HepG2 (cell line): ENCODE results near the gene NELFCD. TPM values are rescaled to one million over a fixed set of nuclear protein-coding genes. Genes with fewer than 3 reads are reported as not detected.
A peak's percentile ranks its signal among the peaks of the same experiment; 100 is the strongest.

ENCODE experiments used
- CAMTA2 ChIP-seq: sonication (generic); formaldehyde crosslinking; IDR thresholded peaks from 2 replicates; pipeline ENCODE4 v1.4.0; 2020; ENCODE audit warnings: mild to moderate bottlenecking, missing genetic modification reagents, borderline replicate concordance
- KDM2A ChIP-seq: sonication (generic); formaldehyde crosslinking; IDR thresholded peaks from 2 replicates; pipeline ENCODE4 v1.4.0; 2020; ENCODE audit warnings: low read depth, missing genetic modification reagents, borderline replicate concordance
- KDM5A ChIP-seq: fragments of 200-600 bp; sonication (generic); IDR thresholded peaks from 2 replicates; pipeline ENCODE4 v1.7.0; 2018; ENCODE audit warnings: antibody characterized with exemption, mild to moderate bottlenecking, low read length, borderline replicate concordance
- MAX ChIP-seq: IDR thresholded peaks from 2 replicates; pipeline ENCODE4 v1.6.1; 2012; ENCODE audit warnings: inconsistent platforms
- NFIB ChIP-seq: sonication (generic); formaldehyde crosslinking; IDR thresholded peaks from 2 replicates; pipeline ENCODE4 v1.9.0; 2021; ENCODE audit warnings: missing genetic modification reagents, mild to moderate bottlenecking, borderline replicate concordance
- NFYB ChIP-seq: sonication (generic); formaldehyde crosslinking; IDR thresholded peaks from 2 replicates; pipeline ENCODE4 v1.4.0; 2020; ENCODE audit warnings: missing genetic modification reagents
- NR0B2 ChIP-seq: sonication (generic); formaldehyde crosslinking; IDR thresholded peaks from 2 replicates; pipeline ENCODE4 v1.4.0; 2020; ENCODE audit warnings: mild to moderate bottlenecking, missing genetic modification reagents
- PITX1 ChIP-seq: sonication (generic); formaldehyde crosslinking; IDR thresholded peaks from 2 replicates; pipeline ENCODE4 v1.5.1; 2020; ENCODE audit warnings: mild to moderate bottlenecking, missing genetic modification reagents
- PRDM4 ChIP-seq: sonication (generic); formaldehyde crosslinking; IDR thresholded peaks from 2 replicates; pipeline ENCODE4 v1.9.0; 2021; ENCODE audit warnings: missing genetic modification reagents, borderline replicate concordance
- PREB ChIP-seq: sonication (generic); formaldehyde crosslinking; IDR thresholded peaks from 2 replicates; pipeline ENCODE4 v1.4.0; 2020; ENCODE audit warnings: missing genetic modification reagents
- PRPF4 ChIP-seq: fragments of 200-400 bp; formaldehyde crosslinking; IDR thresholded peaks from 2 replicates; pipeline ENCODE4 v1.6.1; 2016; ENCODE audit warnings: low read length, low read depth; ENCODE audit not compliant: poor library complexity, severe bottlenecking
- SCMH1 ChIP-seq: sonication (generic); formaldehyde crosslinking; IDR thresholded peaks from 2 replicates; pipeline ENCODE4 v1.9.0; 2021; ENCODE audit warnings: missing genetic modification reagents, mild to moderate bottlenecking, borderline replicate concordance
- SSRP1 ChIP-seq: IDR thresholded peaks from 2 replicates; pipeline ENCODE4 v1.6.1; 2016; ENCODE audit warnings: control low read depth
- STAT5B ChIP-seq: sonication (generic); formaldehyde crosslinking; IDR thresholded peaks from 2 replicates; pipeline ENCODE4 v1.4.0; 2020; ENCODE audit warnings: missing genetic modification reagents
- SUZ12 ChIP-seq: fragments of 150-350 bp; IDR thresholded peaks from 2 replicates; pipeline ENCODE4 v1.6.1; 2014; ENCODE audit warnings: low read depth, low read length
- TBX2 ChIP-seq: sonication (generic); formaldehyde crosslinking; IDR thresholded peaks from 2 replicates; pipeline ENCODE4 v1.5.0; 2020; ENCODE audit warnings: missing genetic modification reagents, mild to moderate bottlenecking, borderline replicate concordance
- TCF7L2 ChIP-seq: IDR thresholded peaks from 2 replicates; pipeline ENCODE4 v1.6.1; 2011; ENCODE audit warnings: mild to moderate bottlenecking, low read depth, low read length, moderate library complexity
- ZKSCAN5 ChIP-seq: sonication (generic); formaldehyde crosslinking; IDR thresholded peaks from 2 replicates; pipeline ENCODE4 v1.5.1; 2020; ENCODE audit warnings: mild to moderate bottlenecking, missing genetic modification reagents
- ZMYM4 ChIP-seq: sonication (generic); formaldehyde crosslinking; IDR thresholded peaks from 2 replicates; pipeline ENCODE4 v1.8.1; 2023; ENCODE audit warnings: mild to moderate bottlenecking, missing genetic modification reagents
- ZNF430 ChIP-seq: sonication (generic); formaldehyde crosslinking; IDR thresholded peaks from 2 replicates; pipeline ENCODE4 v1.9.0; 2021; ENCODE audit warnings: mild to moderate bottlenecking, missing genetic modification reagents
- ZNF432 ChIP-seq: sonication (generic); formaldehyde crosslinking; IDR thresholded peaks from 2 replicates; pipeline ENCODE4 v1.5.0; 2020; ENCODE audit warnings: missing genetic modification reagents, mild to moderate bottlenecking, borderline replicate concordance
- ZNF530 ChIP-seq: sonication (generic); formaldehyde crosslinking; IDR thresholded peaks from 2 replicates; pipeline ENCODE4 v1.5.0; 2020; ENCODE audit warnings: low read depth, mild to moderate bottlenecking, missing genetic modification reagents
- ZNF552 ChIP-seq: sonication (generic); formaldehyde crosslinking; IDR thresholded peaks from 2 replicates; pipeline ENCODE4 v1.9.0; 2022; ENCODE audit warnings: missing genetic modification reagents, mild to moderate bottlenecking, borderline replicate concordance
- ZNF574 ChIP-seq: sonication (generic); formaldehyde crosslinking; IDR thresholded peaks from 2 replicates; pipeline ENCODE4 v1.4.0; 2020; ENCODE audit warnings: missing genetic modification reagents
- ZNF720 ChIP-seq: sonication (generic); formaldehyde crosslinking; IDR thresholded peaks from 2 replicates; pipeline ENCODE4 v1.4.0; 2020; ENCODE audit warnings: missing genetic modification reagents
- polyA plus RNA-seq, 8 experiments: library from polyadenylated mRNA; depleted of rRNA in 3 of 8; stranded (reverse) in 7 of 8; unstranded in 1 of 8; fragments of >200 nt; fragmentation: Illumina TruSeq in 4 of 8; extraction: Trizol in 4 of 8; gene quantifications; 2 replicates each; pipeline versions ENCODE4 v1.2.1 to v1.2.3, GENCODE V29; 2011 to 2016; ENCODE audit warnings: low read depth in 4 of 8, missing spikeins in 1 of 8, mixed read lengths in 1 of 8; ENCODE audit not compliant: insufficient read depth in 1 of 8
- total RNA-seq, 5 experiments: library from RNA; depleted of rRNA; stranded (reverse); fragments of >200 nt; fragmentation: Illumina TruSeq; extraction: Trizol; gene quantifications; 2 replicates each; pipeline ENCODE4 v1.2.3, GENCODE V29; 2016; ENCODE audit warnings: low read depth in 1 of 5

Gene NELFCD
- total and polyA plus RNA-seq, 2 of the 13 experiments (the other 11 are each of a cell fraction or from before 2014, with no cell fraction given) = 159 to 203 TPM

- TF ChIP-seq NR0B2 = peak; percentile 24; the same call in 1 of the 2 replicates
- TF ChIP-seq TCF7L2 = no peak
- TF ChIP-seq SCMH1 = no peak
- no peak for TF ChIP-seq SSRP1 (CRISPR knock-in tag)
- no peak for TF ChIP-seq TBX2
- TF ChIP-seq STAT5B (CRISPR knock-in tag) = no peak
- TF ChIP-seq NFIB (CRISPR knock-in tag) = no peak
- no peak; the same call in 1 of the 2 replicates for TF ChIP-seq ZMYM4 (CRISPR knock-in tag)
- TF ChIP-seq ZNF720 = no peak
- TF ChIP-seq NFYB (CRISPR knock-in tag) = no peak
- TF ChIP-seq ZNF530 (CRISPR knock-in tag) = no peak
- no peak for TF ChIP-seq PREB
- TF ChIP-seq MAX = 0 out of 2 replicates have a peak, but pooled peaks have one; percentile 3
- TF ChIP-seq PRDM4 (CRISPR knock-in tag) = no peak
- no peak for TF ChIP-seq PRPF4
- 0 out of 2 replicates have a peak, but pooled peaks have one; percentile 27 for TF ChIP-seq KDM2A
- TF ChIP-seq ZNF552 (CRISPR knock-in tag) = no peak
- no peak for TF ChIP-seq ZNF432 (CRISPR knock-in tag)
- no peak for TF ChIP-seq SUZ12
- TF ChIP-seq CAMTA2 (CRISPR knock-in tag) = 0 out of 2 replicates have a peak, but pooled peaks have one; percentile 64
- TF ChIP-seq ZNF574 (CRISPR knock-in tag) = 0 out of 2 replicates have a peak, but pooled peaks have one; percentile 41
- no peak for TF ChIP-seq ZKSCAN5 (CRISPR knock-in tag)
- no peak for TF ChIP-seq KDM5A
- TF ChIP-seq PITX1 = peak; percentile 24; the same call in 1 of the 2 replicates
- TF ChIP-seq ZNF430 (CRISPR knock-in tag) = no peak
Observed at GRCh38 chr20:59002874-59003399, 21.9 kb downstream of the NELFCD start (continued).
